ENCODE results near the gene ANTXRL.

DNA sequence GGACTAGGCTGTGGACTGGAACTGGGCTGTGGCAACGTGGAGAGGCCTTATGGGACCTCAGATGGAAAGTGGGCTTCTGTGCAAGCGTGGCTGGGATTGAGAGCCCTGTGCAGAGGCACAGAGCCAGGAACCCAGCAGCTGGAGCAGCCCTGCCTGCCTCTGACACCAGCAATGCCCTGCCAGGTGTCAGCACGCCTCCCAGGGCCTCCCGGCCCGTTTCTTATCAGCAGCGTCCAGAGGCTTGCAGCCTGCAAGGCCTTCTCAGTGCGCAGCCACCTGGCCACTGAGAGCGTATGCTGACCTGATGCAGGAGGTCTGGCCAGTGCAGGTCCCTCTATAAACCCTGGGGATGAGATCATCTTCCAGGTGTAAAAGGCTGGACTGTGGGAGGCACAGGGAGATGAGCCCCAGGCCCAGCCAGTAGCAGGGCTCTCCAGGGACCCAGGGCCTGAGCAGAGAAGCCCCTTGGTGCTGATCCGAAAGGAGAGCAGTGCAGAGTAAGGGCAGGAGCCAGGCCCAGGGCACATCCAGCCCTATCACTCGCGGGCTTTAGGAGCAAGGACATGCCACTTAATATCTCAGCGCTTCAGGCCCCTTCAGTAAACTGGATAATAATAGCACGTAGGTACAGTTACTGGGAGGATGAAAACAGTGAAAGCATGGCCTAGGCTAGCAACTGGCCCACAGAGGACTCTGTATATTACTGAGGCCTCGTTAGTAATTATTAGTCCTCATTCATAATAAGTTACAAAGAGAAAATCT lies 38.8 kb upstream of the ANTXRL start:
- no peak for TF ChIP-seq POLR2A (IDR thresholded peaks at IDR 0.05)
- TF ChIP-seq, protein P1, sequence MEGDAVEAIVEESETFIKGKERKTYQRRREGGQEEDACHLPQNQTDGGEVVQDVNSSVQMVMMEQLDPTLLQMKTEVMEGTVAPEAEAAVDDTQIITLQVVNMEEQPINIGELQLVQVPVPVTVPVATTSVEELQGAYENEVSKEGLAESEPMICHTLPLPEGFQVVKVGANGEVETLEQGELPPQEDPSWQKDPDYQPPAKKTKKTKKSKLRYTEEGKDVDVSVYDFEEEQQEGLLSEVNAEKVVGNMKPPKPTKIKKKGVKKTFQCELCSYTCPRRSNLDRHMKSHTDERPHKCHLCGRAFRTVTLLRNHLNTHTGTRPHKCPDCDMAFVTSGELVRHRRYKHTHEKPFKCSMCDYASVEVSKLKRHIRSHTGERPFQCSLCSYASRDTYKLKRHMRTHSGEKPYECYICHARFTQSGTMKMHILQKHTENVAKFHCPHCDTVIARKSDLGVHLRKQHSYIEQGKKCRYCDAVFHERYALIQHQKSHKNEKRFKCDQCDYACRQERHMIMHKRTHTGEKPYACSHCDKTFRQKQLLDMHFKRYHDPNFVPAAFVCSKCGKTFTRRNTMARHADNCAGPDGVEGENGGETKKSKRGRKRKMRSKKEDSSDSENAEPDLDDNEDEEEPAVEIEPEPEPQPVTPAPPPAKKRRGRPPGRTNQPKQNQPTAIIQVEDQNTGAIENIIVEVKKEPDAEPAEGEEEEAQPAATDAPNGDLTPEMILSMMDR (IDR thresholded peaks at IDR 0.05): no peak

All from lower leg skin (tissue), 3 donors.